HG03378 (cell line): ENCODE results near the gene THAP10.
"Not testable (repeated sequence)": the region's sequence is repeated elsewhere in the genome, so short reads cannot be mapped to it uniquely, and the experiment has no call there.

Source experiments
- ATAC-seq: cut with Tn5 transposase; IDR thresholded peaks from one replicate; pipeline ENCODE4 v1.9.1; 2021; ENCODE audit warnings: mild to moderate bottlenecking, moderate library complexity; ENCODE audit not compliant: unreplicated experiment

The THAP10 gene

DNA sequence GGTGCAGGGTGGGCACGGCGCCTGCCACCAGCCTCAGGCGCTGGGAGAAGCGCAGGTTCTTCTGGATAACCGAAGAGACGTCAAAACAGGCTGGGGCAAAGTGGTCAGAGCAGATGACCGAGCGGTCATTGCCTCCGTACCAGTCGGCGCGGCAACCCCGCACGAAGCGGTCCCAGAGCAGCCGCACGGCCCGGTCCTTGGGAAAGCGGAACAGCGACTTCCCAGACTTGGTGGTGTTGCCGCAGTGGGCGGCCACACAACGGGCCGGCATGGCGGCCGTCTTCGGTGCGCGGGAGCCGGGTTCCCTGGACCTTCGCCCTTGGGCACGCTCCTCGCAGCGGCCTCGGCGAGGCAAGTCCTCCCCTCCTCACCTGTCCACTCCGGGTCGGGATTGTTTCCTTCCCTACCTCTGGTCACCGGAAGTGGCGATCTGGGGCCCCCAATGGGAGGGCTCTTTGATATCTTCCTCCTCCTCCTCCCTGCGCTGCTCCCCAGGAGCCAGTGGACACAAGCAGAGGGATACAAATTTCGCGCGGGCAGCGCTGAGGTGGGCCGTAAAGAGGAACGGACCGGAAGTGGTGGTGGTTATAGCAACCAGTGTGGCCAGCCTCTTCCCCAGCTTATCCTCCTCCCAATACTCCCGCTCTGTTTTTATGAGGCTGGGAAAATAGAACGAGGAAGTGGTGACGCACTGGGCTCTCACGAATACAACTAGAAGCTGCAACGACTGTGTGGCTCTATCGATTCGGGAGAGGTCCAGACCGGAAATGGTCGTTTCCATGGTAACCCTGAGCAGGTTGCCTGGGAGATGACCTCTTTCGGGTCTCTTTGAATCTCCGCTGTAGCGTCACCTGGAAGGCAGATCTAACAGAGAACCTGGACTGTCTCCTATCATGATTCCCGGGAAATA is at the start of gene THAP10, which contains the start of gene LRRC49:
THAP10 (minus strand) TSS at position 432 of the 910 bp plus-strand sequence; CDS start at position 271, 161 bp downstream.
LRRC49 (plus strand) TSS at position 825 of the 910 bp plus-strand sequence; CDS start at position 894, 69 bp downstream.
- ATAC-seq: peak; percentile 71

DNA sequence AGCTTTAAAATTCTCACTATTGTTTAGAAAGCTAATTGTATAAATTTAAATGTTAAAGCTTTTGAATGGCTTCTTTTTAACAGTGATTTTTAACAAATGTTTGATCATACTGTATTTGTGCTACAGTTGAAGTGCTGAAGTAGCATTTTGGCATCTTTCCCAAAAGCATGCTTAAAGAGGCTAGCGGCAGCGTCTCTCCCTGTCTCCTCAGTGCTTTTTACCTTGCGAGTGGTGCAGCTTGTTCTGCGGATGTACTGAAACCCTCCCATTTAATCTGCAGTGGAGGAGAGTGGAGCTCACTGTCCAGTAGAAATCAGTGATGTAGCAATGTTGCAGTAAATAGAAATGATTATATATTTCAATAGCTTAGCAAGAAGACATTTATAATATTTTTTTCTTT is 44.1 kb upstream of the THAP10 start:
- no peak for ATAC-seq

DNA sequence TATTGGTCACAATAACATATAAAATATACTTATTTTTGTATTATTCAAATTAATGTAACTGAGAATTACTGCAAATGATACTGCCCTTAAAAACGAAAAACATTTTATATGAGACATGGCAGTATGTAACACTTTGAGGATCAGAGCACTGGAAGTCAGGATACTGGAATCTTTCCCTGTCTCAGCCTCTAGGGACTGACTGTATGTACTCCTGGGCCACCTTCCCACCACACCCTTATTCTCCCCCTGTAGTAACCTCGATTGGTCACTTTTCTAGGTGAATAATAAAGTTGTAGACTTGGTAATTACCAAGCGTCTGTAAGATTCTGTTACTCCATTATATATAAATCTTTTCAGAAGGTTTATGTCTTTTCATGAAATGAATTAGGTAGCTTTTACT is 43.4 kb upstream of the THAP10 start:
- ATAC-seq: no peak

DNA sequence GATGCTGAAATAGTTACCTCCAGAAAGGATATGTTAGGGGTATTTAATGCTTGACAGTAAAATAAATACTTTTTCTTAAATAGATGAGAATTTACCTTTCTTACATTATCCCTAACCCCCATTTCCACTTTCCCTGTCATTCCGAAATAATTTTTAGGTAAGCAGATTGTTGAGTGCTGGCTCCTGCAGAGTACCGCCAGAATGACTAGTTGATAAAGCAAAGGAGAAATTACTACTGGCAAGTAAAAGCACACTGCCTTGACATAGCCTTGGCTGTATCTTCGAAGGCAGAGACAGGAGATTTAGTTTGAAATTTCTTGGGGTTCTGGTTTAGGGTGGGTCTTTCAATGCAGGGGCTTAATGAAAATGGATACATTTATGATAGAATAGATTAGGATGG is 41.2 kb upstream of the THAP10 start:
- ATAC-seq: no peak

DNA sequence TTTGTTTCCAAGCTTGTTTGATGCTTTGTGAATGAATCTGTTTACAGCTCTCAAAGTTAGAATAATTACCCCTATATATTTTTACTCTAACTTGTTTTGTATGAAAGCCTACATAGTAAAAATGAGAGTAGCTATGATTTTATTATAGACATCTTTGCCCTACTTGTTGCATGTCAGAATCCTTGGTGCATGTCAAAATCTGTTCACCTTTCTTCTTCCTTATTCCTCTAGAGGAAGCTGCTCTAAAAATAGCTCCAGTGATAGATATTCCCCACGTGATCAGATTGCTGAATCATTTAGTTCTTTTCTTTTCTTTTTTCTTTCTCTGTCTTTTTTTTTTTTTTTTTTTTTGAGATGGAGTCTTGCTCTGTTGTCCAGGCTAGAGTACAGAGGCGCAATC is 40.2 kb upstream of the THAP10 start:
- no peak for ATAC-seq

DNA sequence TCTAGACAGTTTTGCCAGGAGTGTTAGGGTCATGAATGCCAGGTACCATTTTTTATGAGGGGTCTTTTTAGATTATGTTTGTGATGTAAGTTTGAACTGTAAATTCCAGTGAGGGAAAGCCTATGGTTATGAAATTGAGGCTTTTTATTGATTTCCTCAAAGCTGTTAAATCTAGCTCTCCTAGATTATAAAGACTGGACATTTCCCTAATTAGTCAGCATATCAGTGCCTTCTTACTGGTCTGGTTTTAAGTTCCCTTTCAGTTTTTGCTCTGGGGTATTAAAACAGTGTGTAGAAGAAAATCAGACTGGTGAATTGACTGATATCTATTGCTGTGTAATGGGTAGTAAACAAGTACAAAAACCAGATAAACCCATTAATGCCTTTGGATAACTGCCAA is 39.6 kb upstream of the THAP10 start:
- ATAC-seq: no peak

DNA sequence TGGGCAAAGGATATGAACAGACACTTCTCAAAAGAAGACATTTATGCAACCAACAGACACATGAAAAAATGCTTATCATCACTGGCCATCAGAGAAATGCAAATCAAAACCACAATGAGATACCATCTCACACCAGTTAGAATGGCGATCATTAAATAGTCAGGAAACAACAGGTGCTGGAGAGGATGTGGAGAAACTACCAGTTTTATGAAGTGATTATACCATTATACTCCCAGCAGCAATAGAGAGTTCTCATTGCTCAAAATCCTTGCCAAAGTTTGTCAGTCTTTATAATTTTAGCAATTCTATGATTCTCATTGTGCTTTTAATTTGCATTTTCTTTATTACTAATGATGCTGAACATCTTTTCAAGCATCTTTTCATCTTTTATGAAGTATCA is 34.7 kb upstream of the THAP10 start:
- not testable (repeated sequence) for ATAC-seq

DNA sequence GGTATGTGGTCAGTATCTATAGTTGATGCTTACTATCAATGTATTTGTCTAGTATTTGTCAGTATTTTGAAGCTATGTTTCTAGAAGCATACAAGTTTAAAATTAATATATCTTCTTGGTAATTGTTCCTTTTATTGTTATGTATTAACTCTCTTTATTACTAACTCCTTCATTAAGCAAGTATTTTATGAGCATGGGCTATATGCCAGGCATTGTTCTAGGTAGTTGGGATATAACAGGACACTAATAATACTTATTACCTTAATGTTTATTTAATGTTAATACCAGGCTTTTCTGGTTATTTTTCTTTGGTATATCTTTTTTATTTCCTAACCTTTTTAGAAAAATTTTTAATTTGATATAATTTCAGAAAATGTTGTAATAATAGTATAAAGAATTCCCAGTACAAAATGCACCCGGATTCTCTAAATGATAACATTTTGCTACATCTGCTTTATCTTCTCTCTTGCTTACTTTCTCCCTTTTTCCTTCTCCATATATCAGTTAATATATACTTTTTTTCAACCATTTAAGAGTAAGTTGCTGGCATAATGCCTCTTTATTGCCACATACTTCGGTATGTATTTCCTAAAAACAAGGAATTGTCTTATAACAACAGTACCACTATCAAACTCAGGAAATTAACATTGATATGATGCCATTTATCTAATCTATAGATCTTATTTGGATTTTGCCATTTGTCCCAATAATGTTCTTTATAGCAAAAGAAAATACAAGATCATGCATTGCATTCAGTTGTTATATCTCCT is 31.3 kb upstream of the THAP10 start:
- no peak for ATAC-seq

DNA sequence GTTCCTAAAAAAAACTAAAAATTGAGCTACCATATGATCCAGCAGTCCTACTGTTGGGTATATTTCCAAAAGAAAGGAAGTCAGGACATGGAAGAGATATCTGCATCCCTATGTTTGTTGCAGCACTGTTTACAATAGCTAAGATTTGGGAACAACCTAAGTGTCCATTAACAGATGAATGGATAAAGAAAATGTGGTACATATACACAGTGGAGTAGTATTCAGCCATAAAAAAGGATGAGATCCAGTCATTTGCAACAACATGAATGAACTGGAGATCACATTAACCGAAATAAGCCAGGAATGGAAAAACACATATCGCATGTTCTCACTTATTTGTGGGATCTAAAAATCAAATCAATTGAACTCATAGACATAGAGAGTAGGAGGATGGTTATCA is 29.9 kb upstream of the THAP10 start:
- no peak for ATAC-seq

DNA sequence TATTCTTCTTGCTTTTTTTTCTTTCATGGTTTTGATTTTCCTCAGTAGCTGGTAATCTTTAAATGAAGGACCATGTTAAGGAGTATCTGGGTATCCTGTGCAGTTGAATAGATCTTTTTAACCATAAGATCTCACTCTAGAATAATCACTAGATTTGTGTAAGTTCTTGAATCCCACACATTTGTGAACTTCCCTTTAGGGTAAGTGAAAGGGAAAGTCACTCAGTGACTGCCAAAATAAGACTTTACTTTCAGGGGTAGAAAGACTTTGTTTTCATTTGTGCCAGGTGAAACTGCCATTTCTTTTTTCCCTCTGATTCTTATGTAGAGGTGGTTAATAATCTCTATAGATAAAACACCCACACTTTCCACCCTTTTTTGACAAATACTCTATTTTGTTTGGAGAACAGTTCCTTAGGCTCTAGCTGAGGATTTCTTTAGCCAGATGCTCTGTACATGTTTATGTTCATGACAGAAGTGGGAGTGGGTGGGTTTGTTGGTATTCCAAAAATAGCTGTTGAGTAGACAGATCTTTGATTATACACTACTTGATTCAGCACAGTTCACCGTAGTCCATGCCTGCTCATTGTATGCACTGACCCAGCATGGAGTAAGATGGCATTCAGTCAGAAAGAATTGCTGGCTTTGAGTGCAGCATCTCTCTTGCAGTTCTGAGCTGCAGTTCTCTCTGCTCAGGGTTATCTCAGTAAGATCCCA is 28.9 kb upstream of the THAP10 start:
- no peak for ATAC-seq

DNA sequence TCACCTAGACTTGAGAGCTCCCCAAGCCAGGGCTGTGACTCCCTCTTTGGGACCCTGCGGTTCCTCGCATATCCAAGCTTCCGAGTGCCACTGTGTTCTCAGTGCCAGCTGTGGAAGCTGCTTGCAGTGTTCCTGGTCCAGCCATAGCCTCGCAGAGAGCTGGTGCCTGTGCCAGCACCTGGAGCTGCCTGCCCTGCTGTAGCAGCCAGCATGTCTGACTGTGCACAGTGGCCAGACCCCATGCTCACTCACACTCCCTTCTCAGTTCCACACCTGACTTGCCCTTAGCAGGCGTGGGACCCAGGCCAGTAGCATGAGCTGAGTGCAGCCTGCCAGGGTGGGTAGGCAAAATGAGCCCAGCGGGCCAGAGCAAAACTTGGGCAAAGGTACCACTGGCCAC is 25.7 kb upstream of the THAP10 start:
- ATAC-seq: no peak

DNA sequence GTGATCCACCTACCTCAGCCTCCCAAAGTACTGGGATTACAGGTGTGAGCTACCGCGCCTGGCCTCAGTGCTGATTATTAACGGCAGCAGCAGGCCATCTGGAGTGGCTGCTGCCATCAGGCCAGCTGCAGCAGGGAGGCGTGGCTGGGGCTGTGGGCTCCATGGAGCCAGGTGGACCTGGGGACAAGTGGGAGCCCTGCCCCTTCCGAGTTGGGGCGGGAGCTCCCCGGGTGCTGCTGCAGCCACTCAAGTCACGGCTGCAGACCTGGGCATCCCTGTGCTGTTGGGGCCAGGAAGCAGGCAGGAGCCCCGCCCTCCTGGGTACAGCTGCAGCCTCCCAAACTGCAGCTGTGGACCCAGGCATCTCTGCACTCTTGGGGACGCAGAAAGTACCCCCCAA is 24.3 kb upstream of the THAP10 start:
- ATAC-seq: no peak

DNA sequence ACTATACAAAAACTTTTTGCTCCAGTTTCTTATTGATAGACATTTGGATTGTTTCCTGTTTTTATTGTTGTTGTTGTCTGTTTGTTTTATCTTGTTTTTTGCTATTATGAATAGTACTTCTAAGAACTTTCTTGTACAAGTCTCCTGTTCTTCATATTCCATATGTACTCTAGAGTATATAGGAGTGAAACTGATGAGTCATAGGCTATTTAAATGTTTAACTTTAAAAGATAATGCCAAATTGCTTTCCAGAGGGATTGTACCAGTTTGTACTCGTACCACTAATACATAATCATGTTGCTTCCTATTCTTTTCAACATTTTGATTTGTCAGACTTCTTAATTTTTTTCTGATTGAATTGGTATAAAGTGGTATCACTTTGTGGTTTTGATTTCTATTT is 20.0 kb upstream of the THAP10 start:
- ATAC-seq: no peak

DNA sequence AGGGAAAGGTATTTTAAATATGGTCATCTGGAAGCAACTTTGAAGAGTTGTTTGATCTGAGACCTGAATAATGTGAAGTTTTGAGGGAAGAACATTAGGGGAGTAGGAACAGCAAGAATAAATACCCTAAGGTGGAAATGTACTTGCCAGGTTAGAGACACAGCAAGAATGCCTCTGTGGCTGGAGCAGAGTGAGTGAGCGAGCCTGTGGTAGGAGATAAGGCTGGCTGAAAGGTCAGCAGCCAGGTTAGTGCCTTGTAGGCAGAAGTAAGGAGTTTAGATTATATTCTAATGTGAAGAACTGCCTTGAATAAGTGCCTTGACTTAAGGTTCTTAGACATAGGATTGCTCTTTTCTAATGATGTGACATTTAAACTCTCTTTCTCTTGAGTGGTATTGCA is 18.7 kb upstream of the THAP10 start:
- ATAC-seq: no peak

DNA sequence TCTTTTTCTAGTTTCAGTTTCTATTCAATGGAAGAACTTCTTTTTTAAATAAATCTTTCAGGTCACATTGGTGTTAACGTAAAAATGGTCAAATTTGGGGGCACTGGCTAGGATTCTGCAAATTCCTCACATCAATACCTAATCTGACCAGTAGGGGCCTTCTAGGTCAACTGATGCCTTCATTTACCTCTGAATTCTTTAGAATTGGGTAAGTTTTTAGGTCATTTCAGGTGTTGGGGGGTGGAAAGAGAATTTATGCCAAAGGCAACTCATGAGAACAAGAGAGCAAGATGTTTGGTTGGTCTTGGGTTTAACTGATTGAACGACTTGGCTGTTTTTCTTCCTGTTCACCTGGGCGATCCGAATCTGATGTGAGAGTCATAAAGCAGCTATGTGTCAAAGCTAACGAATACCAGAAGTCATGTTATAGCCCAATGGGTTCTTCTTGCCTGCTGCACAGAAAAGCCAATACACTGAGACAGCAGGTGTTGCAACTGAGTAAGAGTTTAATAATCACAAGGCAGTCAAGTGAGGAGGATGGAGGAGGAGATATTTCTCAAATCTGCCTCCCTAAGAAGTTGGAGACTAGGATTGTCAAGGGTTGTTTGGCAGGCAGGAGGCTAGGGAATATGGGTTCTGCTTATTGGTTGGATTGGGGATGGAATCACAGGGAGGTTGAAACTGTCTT is 15.7 kb upstream of the THAP10 start:
- no peak for ATAC-seq

DNA sequence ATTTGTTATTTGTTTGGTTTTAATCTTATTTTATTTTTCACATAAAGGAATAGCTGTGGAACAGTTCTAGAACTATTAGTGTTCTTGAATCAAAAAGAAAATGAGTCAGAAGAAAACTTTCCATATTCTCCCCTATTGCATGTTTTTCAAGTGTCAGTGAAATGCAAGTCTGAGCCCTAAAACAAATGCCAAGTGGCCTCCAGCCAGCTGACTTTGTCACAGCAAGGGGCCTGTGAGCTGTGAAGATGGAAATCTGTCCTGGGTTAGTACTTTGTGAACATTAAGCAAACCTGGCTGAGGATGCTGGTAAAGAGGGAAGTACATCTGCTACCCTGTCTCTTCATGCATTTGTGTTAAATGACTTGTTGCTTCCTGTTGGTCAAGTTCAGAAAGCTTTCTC is 14.6 kb upstream of the THAP10 start:
- ATAC-seq: no peak

DNA sequence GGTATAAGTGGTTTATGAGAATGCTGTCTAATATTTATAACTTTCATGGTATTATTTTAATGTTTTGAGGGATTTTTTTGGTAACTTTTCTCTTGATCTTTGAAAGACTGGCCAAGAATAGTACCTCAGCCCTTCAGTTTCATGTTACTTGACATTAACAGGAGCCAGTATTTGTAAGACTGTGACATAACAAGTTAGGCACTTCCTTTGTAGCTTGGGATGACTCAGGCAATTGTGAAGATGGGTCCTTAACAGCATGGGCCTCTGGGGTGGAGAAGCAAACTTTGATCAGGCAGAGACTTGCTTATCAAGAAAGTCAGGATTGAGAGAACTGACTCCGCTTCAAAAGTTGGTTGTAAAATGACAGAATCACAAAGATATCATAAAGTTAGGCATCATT is 9.9 kb upstream of the THAP10 start:
- ATAC-seq: no peak

DNA sequence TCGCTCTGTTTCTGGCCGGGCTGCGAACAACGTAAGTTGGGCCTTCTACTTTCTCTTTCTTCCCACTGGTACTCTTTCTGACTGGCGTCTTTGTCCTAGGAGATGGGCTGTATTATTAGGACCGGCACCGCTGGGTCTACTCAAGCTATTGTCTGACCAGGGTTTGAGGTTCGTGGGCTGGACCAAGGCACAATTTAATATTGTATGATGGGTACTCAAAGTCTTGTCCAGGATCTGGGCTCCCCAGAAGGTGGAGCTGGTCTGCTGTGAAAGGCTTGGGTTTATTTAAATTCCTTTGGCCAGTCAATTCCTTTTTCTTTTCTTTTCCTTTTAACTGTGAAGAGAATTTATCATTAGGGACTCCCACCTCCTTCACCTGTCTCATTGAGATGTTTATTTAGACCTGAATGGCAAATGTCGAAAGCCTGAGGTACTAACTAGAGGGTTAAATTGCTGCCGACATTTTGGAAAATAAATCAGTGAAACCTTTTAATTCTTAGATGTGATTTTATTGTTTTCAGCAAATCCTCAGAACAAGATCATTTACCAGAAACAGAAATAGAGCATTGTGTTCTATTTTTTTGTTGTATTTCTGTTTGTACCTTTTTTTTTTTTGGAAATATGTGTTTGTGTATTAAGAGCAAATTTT is 803 bp upstream of the THAP10 start:
- ATAC-seq: peak; percentile 30

DNA sequence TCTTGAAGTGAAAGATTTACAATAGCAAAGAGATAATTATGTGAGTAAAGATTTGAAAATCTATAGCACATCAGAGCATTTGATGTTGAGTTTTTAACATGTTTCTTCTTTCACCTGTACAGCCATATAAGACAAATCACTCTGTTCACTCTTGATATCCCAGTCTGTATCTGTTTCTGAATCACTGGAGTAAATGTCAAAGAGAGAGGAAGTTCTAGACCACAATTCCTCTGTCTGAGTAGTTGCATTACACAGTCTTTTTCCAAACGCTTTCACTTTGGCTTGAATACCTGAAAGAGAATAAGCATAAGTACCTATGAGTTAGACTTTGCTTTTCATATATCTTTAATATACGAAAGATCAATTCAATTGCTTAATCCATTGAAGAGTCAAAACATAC is 9.9 kb downstream of the THAP10 start:
- ATAC-seq: no peak

DNA sequence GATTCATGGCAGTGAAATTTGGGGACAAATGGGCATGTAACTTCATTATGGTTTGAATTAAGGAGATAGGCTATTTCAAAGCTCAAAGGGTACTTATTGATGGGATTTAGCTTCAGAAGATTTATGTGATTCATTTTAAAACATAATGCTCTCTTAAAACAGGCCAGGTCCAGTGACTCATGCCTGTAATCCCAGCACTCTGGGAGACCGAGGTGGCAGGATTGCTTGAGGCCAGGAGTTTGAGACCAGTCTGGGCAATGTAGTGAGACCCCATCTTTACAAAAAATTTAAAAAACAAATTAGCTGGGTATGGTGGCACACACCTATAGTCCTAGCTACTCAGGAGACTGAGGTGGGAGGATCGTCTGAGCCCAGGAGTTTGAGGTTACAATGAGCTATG is 11.5 kb downstream of the THAP10 start:
- no peak for ATAC-seq
